GM21717 (cell line): ENCODE measurements around the gene KIF9.
A peak's percentile ranks its signal among the peaks of the same experiment; 100 is the strongest.
"Not testable (repeated sequence)": the region's sequence is repeated elsewhere in the genome, so short reads cannot be mapped to it uniquely, and the experiment has no call there.

Experiments
- ATAC-seq: cut with Tn5 transposase; IDR thresholded peaks from one replicate; pipeline ENCODE4 v1.9.1; 2021; ENCODE audit warnings: mild to moderate bottlenecking, moderate library complexity; ENCODE audit not compliant: unreplicated experiment

The KIF9 gene

GRCh38 chr3:47295322-47295721 lies 12.7 kb upstream of the KIF9 start:
- no peak for ATAC-seq

GRCh38 chr3:47294392-47294791 lies 11.8 kb upstream of the KIF9 start:
- no peak for ATAC-seq

GRCh38 chr3:47293822-47294221 lies 11.2 kb upstream of the KIF9 start:
- no peak for ATAC-seq

- ATAC-seq = not testable (repeated sequence)
Observed at GRCh38 chr3:47291754-47292420, 9.3 kb upstream of the KIF9 start.

- ATAC-seq = no peak
Observed at GRCh38 chr3:47291158-47291753, 8.7 kb upstream of the KIF9 start.

- no peak for ATAC-seq
Observed at GRCh38 chr3:47288966-47289910, 6.6 kb upstream of the KIF9 start.

DNA sequence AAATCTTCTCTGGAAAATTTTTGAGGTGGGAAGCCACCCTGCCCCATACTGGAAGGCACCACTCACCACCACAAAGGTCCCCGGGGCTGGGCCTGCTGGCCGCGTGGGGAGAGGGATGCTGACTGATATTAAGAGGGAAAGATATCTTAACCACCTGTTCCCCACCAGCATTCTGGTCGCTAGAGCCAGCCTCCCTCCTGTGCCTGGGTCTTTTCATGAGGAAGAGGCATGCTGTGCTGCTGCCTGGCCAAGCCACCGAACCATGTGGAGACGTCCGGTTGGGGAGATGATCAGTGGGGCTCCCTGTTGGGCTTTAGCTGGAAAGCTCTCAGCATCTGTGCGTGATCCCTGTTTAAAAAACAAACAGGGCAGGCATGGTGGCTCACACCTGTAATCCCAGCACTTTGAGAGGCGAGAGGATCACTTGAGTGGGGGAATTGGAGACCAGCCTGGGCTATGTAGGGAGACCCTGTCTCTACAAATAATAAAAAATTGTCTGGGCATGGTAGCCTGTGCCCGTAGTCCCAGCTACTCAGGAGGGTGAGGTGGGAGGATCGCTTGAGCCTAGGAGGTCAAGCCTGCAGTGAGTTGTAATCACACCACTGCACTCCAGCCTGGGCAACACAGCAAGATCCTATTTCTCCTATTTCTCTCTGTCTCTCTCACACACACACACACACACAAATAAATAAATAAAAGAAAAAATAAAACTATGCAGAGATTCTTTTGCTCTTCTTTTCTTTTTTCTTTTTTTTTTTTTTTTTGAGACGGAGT lies 1.2 kb upstream of the KIF9 start:
- ATAC-seq = no peak

DNA sequence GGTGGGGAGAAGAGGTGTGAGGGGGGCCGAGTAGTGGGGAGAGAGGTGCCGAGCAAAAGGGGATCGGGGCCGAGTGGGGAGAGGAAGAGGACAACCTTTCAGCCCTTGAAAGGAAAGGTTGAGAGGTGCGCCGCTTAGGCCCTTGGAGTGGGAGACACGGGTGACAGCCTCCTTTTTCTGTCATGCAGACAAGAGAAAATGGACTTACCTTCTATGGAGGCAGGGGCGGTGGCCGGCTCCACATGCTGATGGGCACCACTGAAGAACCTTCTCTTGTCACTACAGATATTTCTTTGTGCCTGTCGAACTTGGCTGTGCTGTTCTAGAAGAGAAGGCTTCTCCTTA lies 566 bp upstream of the KIF9 start:
- peak; percentile 12 for ATAC-seq

DNA sequence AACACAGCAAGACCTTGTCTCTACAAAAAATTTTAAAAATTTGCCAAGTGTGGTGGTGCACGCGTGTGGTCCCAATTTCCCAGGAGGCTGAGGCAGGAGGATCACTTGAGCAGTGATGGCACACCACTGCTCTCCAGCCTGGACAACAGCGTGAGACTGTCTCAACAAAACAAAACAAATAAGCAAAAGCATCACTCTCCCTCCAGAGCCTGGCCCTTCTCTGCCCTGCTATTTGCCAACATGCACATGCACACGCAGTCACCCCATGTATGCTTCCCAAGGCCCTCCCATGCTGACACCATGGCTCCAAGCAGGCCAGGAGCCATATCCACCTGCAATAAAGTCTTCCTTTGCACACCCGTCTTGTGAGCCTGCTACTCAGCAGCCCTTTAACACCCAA lies 2.1 kb downstream of the KIF9 start:
- ATAC-seq = no peak

- no peak for ATAC-seq
Observed at GRCh38 chr3:47276558-47276957, 6.0 kb downstream of the KIF9 start.

DNA sequence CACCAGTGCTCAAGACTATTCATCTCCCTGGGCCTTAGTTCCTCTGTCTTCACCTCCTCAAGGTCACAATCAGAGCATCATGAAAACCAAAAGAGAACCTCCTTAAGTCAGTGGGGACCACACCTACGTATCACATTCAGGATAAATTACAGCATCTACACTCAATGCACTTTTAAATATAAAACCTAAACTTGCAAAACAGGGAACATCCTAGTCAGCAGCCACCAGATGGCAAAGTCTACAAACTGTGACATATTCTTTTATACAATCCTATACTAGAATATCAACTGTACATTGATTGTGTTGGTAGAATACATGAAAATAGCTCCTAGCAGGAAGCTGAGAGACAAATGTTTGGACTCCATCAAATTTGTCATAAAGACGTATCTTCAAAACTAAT lies 7.9 kb downstream of the KIF9 start:
- ATAC-seq = no peak

DNA sequence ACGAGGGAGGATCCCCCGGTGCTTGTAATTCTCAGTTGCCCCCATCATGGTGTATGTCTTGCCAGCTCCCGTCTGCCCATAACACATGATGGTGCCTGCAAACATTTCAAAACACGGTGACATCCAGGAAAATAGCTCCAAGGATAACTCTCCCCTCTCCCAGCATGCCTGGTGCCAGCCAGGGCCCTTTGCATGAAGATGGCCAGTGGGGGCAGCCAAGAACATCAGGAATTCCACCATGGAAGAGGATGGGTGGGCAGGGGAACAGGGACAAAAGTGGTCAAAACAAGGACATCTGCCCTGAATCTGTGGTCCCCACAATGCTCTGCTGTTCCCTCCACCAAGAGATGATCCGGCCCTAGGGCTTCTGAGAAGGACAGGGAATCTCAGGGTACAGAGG lies 9.0 kb downstream of the KIF9 start:
- ATAC-seq = no peak

DNA sequence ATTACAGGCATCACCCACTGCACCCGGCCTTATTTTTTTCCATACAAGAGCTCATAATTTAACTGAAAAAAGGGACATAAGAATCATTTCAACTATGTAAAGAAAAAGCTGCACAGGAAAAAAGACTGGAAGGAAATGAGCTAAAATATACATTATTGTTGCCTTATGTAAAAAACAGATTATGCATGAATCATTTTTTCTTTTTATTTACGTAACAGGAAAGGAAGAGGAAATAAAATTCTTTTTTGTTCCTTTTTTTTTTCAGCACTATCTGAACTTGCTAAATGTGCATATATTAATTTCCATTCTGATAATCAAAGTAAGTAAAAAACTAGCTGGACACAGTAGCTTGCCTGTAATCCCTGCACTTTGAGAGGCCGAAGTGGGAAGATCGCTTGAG lies 12.1 kb downstream of the KIF9 start:
- no peak for ATAC-seq

- no peak for ATAC-seq
Observed at GRCh38 chr3:47267490-47267824, 15.1 kb downstream of the KIF9 start.

GRCh38 chr3:47266709-47267489 lies 15.7 kb downstream of the KIF9 start:
- ATAC-seq = no peak

DNA sequence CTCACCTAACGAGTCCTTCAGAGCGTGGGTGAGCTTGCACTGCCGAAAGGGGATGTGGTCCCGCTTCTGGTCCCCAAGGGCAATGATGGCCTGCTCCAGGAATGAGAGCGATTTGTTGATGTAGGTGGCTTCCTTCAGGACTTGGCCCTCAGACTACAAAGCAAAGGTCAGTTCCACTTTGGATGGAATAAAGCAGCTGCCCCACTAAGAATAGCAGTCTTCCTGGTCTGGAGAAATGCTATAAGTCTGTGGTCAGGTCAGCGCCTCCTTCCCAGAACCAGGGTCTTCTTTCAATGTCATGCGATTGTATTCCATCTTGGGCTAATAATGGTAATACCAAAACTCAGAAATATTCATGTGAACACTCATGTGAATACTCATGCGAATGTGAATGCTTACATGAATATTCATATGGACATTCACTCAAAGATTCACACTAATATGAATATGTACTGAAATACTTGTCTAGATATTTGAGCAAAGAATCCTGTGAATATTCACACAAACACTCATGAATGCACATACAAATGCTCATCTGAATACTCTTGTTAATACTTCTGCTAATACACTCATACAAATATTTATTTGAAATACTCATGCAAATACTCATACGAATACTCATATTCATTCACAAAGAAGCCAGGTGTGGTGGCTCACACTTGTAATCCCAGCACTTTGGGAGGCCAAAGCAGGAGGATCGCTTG lies 16.7 kb downstream of the KIF9 start:
- no peak for ATAC-seq

GRCh38 chr3:47265008-47265407 lies 17.6 kb downstream of the KIF9 start:
- no peak for ATAC-seq

DNA sequence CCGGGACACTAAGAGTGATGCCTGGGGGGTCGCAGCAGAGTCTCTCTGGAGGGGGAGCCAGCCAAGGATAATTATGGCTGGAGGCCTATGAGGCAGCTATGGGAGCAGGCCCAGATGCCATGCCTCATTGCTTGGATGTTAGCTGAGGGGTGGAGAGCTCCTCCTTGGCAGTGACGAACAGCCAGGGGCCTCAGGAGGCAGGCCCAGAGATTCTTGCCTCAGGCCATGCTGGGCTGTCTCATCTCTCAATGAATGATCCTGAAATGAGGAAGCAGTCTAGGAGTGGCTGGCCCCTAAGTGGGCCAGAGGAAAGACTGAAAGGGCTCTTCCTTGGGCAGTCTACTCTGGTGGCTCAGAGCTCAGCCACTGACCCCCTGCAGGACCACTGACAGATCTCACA lies 21.3 kb downstream of the KIF9 start:
- no peak for ATAC-seq

DNA sequence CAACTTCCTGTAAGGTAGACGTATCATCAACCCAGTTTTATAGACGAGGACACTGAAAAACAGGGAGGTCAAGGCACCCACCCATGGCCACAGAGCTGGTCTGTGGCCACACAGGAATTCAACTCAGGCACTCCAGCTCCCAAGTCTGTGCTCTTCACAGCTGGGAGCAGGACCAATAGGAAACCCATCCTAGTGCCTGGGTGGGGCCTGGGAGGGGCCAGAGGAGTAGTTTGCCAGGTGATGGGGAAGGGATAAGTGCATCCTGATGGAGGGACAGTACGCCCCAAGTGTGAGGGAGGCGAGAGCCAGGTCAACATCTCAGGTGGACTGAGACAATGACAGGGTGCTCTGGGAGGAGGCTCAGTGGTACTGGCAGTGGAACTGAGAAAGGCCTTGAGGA lies 22.0 kb downstream of the KIF9 start:
- no peak for ATAC-seq

DNA sequence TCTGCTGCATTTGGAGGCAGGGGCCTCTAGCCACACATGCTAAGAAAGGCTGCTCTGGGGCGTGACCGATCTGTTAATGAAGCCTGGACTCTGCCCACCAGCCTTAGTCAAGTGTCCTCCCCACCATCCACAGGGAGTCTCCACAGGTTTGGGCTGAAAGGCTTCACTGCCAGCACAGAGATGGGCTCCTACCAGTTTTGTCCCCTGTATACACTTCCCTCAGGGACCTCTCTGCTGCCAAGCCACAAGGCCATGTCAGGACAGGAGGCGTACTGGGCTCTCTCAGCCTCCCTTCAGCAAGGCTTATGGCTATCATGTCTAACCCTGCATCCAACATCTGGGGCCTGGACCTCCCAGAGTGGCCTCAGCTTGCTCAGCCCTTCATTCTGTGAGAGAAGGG lies 23.5 kb downstream of the KIF9 start:
- no peak for ATAC-seq
